ENCODE results near the gene MLF2. TPM values are rescaled to one million over a fixed set of nuclear protein-coding genes. Genes with fewer than 3 reads are reported as not detected.

Gene MLF2
- polyA plus RNA-seq, 1 experiment: 345 TPM

- no peaks in the 10 kb centered on the region for H3K27me3 ChIP-seq (ENCODE audit: control insufficient read depth, insufficient read depth, low read length)
- no peak for DNase-seq (ENCODE audit: low read depth)
- no peak overlapping the region for H3K4me3 ChIP-seq (ENCODE audit: low read depth, low read length)
- CTCF ChIA-PET: interaction anchor here (0.6 to 17.2 kb wide), 5 partner anchors 9 to 559 kb away, joined by 3 to 222 read pairs (median 5); partner anchors contain the start of genes MLF2 and SPSB2
- peaks cover 18% of the 10 kb centered on the region for H3K36me3 ChIP-seq (ENCODE audit: control insufficient read depth, insufficient read depth, low read length)
- POLR2A ChIA-PET: interaction anchor here (0.6 kb wide), 2 partner anchors 21 to 24 kb away, joined by 4 to 7 read pairs; no protein-coding TSS in a partner anchor
- no peak for TF ChIP-seq CTCF (IDR thresholded peaks at IDR 0.05; ENCODE audit: insufficient read depth, low read depth, low read length)
These were observed 18.8 kb upstream of the MLF2 start for GRCh38 chr12:6771509-6772330.

- Histone ChIP-seq H3K4me3 (ENCODE audit: low read depth, low read length) (no peak overlapping the region), H3K36me3 (ENCODE audit: control insufficient read depth, insufficient read depth, low read length) (peaks cover 18% of the 10 kb centered on the region), H3K27me3 (ENCODE audit: control insufficient read depth, insufficient read depth, low read length) (no peaks in the 10 kb centered on the region)
- no peak for TF ChIP-seq CTCF (IDR thresholded peaks at IDR 0.05; ENCODE audit: insufficient read depth, low read depth, low read length)
- POLR2A ChIA-PET: no interaction called here
- DNase-seq (ENCODE audit: low read depth): no peak
- CTCF ChIA-PET: interaction anchor here (0.9 to 17.2 kb wide), 5 partner anchors 10 to 102 kb away, joined by 3 to 222 read pairs (median 5); partner anchors contain the start of genes MLF2 and SPSB2
These were observed 18.2 kb upstream of the MLF2 start for GRCh38 chr12:6771091-6771495.

- DNase-seq (ENCODE audit: low read depth): no peak
- Histone ChIP-seq H3K36me3 (ENCODE audit: control insufficient read depth, insufficient read depth, low read length) (peaks cover 18% of the 10 kb centered on the region), H3K27me3 (ENCODE audit: control insufficient read depth, insufficient read depth, low read length) (no peaks in the 10 kb centered on the region), H3K4me3 (ENCODE audit: low read depth, low read length) (no peak overlapping the region)
- ChIA-PET POLR2A (no interaction called here), CTCF (interaction anchor here (0.9 to 17.2 kb wide), 6 partner anchors 8 to 156 kb away, joined by 3 to 222 read pairs (median 5); partner anchors contain the start of genes MLF2 and SPSB2)
- TF ChIP-seq CTCF (IDR thresholded peaks at IDR 0.05; ENCODE audit: insufficient read depth, low read depth, low read length): no peak
These were observed 17.7 kb upstream of the MLF2 start for GRCh38 chr12:6770600-6770999.

- Histone ChIP-seq H3K27me3 (ENCODE audit: control insufficient read depth, insufficient read depth, low read length) (no peaks in the 10 kb centered on the region), H3K36me3 (ENCODE audit: control insufficient read depth, insufficient read depth, low read length) (peaks cover 16% of the 10 kb centered on the region), H3K4me3 (ENCODE audit: low read depth, low read length) (no peak overlapping the region)
- ChIA-PET POLR2A (no interaction called here), CTCF (interaction anchor here (0.9 to 17.2 kb wide), 3 partner anchors 8 to 156 kb away, joined by 3 to 222 read pairs (median 43); partner anchors contain the start of gene MLF2)
- TF ChIP-seq CTCF (IDR thresholded peaks at IDR 0.05; ENCODE audit: insufficient read depth, low read depth, low read length): no peak
- DNase-seq (ENCODE audit: low read depth): no peak
These were observed 17.2 kb upstream of the MLF2 start for GRCh38 chr12:6770094-6770493.

GRCh38 chr12:6769666-6770065 is 16.7 kb upstream of the MLF2 start:
- ChIA-PET POLR2A (interaction anchor here (0.7 kb wide), 1 partner anchor 156 kb away, joined by 4 read pairs; no protein-coding TSS in a partner anchor), CTCF (interaction anchor here (0.9 to 5.6 kb wide), 3 partner anchors 9 to 155 kb away, joined by 3 to 103 read pairs (median 43); partner anchors contain the start of gene MLF2)
- no peak for DNase-seq (ENCODE audit: low read depth)
- Histone ChIP-seq H3K27me3 (ENCODE audit: control insufficient read depth, insufficient read depth, low read length) (no peaks in the 10 kb centered on the region), H3K36me3 (ENCODE audit: control insufficient read depth, insufficient read depth, low read length) (peaks cover 16% of the 10 kb centered on the region), H3K4me3 (ENCODE audit: low read depth, low read length) (no peak overlapping the region)
- TF ChIP-seq CTCF (IDR thresholded peaks at IDR 0.05; ENCODE audit: insufficient read depth, low read depth, low read length): no peak

All from BJ (cell line).